Amniotic epithelial cell (primary cell): ENCODE measurements around the gene KCNQ5.
A peak's percentile ranks its signal among the peaks of the same experiment; 100 is the strongest.

ENCODE experiments used
- DNase-seq: peaks from one replicate; pipeline ENCODE4 v3.0.0-alpha.2; 2010; ENCODE audit warnings: low read depth

Gene KCNQ5

GRCh38 chr6:72676995-72677394, 55.1 kb downstream of the KCNQ5 start:
- no peak for DNase-seq

GRCh38 chr6:72677740-72678139, 55.9 kb downstream of the KCNQ5 start:
- DNase-seq: no peak

GRCh38 chr6:72683797-72684196, 61.9 kb downstream of the KCNQ5 start:
- no peak for DNase-seq

GRCh38 chr6:72689107-72689954, 67.5 kb downstream of the KCNQ5 start:
- no peak for DNase-seq

- DNase-seq: no peak
Measured at GRCh38 chr6:72691249-72691648, 69.4 kb downstream of the KCNQ5 start.

DNA sequence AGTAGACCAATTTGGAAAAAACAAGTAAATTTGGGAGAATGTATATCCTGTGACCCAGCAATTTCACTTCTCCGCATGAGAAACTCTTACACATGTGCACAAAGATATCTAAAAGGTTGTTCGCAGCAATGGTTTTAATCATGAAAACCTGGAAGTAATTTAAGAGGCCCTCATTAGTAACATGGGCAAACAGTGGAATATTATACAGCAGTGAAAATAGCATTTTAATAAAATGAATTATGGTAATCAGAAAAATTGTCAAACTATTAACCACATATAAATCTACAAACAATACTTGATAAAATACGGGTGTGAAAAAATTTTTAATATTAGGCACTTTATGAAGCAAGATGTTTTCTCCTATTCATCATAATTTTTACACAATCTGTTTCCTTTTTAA, 74.2 kb downstream of the KCNQ5 start:
- no peak for DNase-seq

GRCh38 chr6:72699159-72699558, 77.3 kb downstream of the KCNQ5 start:
- DNase-seq: no peak

DNA sequence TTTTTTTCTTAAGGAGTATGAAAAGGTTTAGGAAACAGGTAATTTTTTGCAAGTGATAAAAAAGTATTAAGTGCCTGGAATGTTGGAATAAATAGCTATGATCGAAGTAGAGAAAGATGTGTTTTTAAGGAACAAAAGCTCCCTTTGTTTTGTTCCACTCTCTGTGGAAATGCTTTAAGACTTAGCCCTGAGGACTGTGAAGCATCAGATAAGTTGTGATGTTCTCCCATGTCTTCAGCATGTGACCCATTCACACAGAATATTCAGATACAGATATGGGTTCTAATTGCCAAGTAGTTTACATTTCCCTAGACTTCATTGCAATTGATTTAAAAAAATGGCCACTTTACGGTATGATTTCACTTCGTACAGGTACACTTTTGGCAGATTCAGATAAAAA, 80.6 kb downstream of the KCNQ5 start:
- no peak for DNase-seq

DNA sequence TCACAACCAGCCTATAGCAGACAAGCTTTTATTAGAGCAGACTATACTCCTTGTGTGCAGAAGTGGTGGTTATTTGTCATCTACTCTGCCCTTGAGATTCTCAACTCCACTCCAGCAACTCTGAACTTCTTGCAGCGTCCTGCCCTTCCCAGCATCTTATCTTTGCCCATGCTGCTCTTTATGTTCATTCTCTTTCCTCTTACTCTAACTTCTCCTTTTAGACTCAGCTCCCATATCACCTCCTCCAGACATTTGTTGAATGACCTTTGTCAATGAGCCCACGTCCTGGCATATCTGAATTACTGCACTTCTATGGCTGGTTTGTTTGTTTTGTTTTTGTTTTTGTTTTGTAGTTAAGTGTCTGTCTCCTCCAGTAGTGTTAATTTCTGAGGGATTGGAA, 81.2 kb downstream of the KCNQ5 start:
- no peak for DNase-seq

DNA sequence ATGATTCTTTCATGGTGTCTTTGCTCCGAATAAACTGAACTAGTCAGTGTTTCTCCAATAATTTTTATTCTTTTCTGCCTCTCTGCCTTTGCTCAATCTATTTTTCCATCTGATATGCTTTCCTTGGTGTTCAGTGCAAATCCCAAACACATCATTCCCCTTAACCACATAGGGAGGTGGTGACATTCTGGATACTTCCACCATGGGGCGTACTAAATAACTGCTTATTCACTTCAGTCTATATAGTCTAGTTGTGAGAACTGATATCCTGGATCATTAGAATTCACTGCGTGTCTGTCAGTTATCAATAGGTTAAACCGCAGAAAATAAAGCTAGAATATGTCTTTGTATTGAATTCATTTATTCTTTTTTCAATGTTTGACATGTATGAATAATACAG, 83.1 kb downstream of the KCNQ5 start:
- DNase-seq: peak; percentile 14

DNA sequence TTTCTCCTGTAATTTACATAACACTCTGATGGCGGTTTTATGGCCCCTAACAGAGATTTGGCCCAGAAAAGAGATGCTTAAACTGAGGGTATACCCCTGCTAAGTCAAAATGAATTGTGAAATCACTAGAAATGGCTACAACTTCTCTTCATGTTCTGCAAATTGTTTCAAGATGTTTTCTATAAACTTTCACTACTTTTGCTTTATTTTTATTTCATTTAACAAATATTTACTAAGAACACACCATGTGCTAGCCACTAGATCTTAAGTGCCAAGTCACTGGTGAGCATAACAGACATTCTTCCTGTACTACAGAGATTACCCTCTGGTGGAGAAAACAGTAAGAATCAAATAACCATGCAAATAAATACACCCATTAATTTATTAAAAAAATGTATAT, 87.6 kb downstream of the KCNQ5 start:
- DNase-seq: no peak

DNA sequence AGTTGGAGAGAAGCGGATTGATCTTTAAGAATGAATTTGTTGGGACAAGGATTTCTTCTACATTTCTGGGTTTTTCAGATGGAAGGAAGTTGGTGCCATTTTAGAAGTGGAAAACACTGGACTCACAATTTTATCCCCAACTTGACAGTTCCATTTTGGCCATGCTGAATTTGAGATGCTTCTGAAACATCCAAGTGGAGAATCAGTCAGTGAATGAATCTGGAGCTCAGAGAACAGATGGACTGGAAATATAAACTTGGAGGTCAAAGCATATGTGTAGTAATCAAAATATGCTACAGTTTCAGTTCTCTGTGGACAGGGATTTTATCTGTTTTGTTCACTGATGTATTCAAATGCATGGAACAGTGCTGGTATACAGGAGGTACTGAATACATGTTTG, 89.9 kb downstream of the KCNQ5 start:
- no peak for DNase-seq

DNA sequence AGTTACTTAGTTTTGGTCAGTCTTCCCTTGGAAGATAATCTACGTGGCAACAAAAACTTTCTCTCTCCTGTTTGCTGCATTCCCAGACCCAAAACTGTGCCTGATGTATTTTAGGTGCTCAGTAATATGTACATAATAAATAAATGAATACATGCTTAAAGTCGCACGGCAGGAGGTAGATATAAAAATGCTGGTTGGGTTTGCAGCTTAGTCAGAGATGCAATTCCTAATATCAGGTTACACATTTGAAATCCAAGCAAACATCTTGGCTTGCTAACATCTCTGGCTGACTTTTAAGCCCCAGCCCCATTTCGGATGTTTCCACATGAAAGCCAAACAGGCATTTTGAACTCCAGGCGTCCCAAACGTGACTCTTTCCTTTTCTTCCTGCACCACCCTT, 91.0 kb downstream of the KCNQ5 start:
- no peak for DNase-seq

DNA sequence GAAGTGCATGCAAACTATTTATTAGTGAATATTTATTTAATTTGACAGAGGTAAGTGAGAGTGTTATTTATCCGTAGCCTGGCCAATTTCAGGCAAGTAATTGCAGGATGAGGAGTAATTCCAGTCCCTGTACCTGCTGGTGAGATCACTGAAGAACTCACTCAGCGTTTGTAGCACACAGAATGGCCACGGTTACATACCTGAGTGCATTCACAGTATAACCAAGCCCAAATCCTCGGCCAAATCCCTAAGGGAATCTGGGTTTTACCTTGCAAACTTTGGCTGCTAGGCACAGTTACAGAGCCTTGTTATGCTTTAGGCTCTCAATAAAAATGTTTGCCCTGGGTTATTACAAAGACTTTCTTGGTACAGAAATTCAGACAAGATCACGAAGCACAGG, 93.3 kb downstream of the KCNQ5 start:
- no peak for DNase-seq

GRCh38 chr6:72716916-72717315, 95.1 kb downstream of the KCNQ5 start:
- DNase-seq: no peak

DNA sequence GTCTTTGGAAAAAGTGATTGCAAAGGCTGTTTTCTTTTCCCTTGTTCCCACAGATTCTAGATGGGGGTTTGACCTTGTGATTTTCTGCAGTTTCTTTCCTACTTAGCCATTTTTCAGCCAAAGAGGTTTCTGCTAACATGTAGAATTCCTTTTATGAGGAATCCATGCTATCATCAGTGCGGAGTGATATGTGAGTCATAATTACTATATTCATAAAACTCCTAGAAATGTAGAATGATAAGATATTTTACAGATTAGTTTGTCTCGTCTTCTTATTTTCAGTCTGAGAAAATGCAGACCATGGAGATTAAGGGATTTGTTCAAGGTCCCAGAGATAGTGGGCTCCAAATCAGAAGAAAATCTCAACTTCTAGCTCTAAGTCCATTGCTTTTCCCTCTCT, 98.6 kb downstream of the KCNQ5 start:
- DNase-seq: peak; percentile 95

GRCh38 chr6:72721346-72721745, 99.5 kb downstream of the KCNQ5 start:
- peak; percentile 63 for DNase-seq

DNA sequence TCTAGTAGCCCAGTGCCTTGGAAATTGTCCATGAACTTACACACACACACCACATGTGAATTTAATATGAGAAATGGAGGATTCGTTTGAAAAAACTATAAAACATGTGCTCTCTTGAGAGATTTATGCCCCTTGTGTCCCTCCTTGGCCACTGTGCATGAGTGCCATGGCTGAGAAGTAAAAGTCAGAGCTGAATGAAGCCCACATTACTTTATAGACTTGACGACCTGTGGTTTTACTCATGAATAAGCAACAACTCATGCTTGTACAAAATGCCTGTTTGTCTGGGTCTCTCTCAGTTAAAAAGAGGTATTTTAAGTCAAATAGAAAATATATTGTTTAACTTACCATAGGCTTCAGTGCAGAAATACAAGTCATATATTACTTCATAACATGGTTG, 102.7 kb downstream of the KCNQ5 start:
- DNase-seq: no peak

- DNase-seq: no peak
Measured at GRCh38 chr6:72728706-72729343, 107.0 kb downstream of the KCNQ5 start.

- no peak for DNase-seq
Measured at GRCh38 chr6:72733045-72733444, 111.2 kb downstream of the KCNQ5 start.

- no peak for DNase-seq
Measured at GRCh38 chr6:72738091-72738490, 116.2 kb downstream of the KCNQ5 start.

DNA sequence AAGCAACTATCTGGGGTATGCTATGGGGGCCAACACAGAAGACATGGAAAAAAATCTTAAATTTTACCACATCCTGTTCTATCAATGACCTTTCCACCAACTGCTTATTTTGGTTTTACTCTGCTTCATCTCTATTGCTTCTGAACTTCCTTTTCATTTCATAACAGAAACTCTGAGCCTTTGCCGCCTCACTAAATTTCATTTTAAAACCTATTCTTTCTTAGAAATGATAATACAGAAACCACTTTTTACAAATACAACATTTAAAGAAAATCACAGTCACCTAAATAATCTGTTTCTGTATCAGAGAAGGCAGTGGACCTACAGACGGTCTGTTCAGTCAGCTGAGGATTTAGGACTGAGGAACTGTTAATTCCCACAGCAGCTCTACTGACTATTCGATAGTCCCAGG, 117.5 kb downstream of the KCNQ5 start:
- DNase-seq: no peak

- DNase-seq: peak; percentile 16
Measured at GRCh38 chr6:72740135-72740534, 118.3 kb downstream of the KCNQ5 start.

DNA sequence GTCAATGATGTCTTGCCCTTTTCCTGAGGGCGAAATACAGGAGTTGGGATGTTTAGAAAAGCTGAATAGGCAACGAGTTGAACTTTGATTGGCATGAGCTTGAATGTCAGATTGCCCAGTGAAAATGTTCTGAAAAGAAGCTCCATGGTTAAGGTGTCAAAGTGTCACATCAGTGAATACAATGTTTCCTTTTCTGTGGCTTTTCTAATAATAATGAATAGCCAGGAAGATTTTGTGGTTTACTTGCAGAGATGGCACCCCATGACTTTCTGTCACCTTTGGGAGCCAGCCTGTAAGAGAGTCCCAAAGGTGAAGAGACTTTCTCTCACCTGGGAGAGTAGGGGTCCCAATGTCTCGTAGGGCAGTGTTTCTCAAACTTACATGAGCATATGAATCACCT, 119.2 kb downstream of the KCNQ5 start:
- DNase-seq: no peak
